Stimulated activated CD8-positive, alpha-beta memory T cell treated with anti-CD3 and anti-CD28 coated beads, Interleukin-4, amount 100 ng/mL, for 24 hours (primary cell): ENCODE measurements around the gene NUP210.
"Not testable (repeated sequence)": the region's sequence is repeated elsewhere in the genome, so short reads cannot be mapped to it uniquely, and the experiment has no call there.

ENCODE experiments used
- DNase-seq: peaks from one replicate; pipeline ENCODE4 v3.0.0-alpha.2; 2020; ENCODE audit warnings: low read depth

The NUP210 gene

GRCh38 chr3:13429631-13430291 lies 9.6 kb upstream of the NUP210 start:
- DNase-seq: no peak

DNA sequence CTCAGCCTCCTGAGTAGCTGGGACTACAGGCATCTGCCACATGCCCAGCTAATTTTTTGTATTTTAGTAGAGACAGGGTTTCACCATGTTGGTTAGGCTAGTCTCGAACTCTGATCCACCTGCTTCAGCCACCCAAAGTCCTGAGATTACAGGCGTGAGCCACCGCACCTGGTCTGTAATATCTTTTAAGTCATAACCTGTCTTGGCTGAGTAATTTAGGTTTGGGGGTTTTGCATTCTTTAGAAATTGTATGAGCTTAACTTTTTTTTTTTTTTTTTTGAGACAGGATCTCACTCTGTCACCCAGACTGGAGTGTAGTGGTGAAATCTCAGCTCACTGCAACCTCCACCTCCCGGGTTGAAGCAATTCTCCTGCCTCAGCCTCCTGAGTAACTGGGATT lies 8.6 kb upstream of the NUP210 start:
- DNase-seq: not testable (repeated sequence)

- no peak for DNase-seq
These were observed 7.8 kb upstream of the NUP210 start for GRCh38 chr3:13427662-13428603.

- DNase-seq: no peak
These were observed 6.5 kb upstream of the NUP210 start for GRCh38 chr3:13426591-13426990.

- no peak for DNase-seq
These were observed 5.6 kb upstream of the NUP210 start for GRCh38 chr3:13425689-13426088.

- DNase-seq: no peak
These were observed 4.9 kb upstream of the NUP210 start for GRCh38 chr3:13424865-13425617.

DNA sequence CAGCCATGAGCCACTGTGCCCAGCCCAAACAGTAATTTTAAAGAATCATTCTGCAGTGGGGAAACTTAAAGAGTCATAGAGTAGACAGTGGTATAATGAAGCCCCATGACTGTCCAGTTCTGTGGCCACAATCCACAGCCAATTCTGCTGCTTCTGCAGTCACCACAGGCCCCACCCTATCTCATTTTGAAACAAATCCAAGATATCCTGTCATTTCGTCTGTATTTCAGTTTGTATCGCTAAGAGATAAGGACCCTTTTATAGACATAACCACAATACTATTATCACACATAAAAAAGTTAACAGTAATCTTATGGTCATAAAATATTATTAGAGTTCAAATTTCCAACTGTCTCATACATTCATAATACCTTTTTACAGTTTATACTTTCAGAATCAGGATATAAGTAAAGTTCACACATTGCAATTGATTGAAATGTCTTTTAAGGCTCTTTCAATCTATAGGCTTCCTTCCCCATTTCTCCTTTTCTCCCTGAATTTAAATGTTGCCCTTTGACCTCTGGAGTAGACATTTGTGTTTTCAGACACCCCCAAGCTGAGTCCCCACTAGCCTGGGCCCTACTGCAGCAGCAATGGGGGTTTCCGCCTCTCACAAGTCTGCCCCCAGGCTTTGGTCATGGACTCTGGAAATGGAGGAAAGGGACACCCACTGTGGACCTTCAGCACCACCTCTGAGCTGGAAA lies 4.2 kb upstream of the NUP210 start:
- DNase-seq: no peak

- peak; percentile 49 for DNase-seq
These were observed 976 bp upstream of the NUP210 start for GRCh38 chr3:13420831-13421765.

DNA sequence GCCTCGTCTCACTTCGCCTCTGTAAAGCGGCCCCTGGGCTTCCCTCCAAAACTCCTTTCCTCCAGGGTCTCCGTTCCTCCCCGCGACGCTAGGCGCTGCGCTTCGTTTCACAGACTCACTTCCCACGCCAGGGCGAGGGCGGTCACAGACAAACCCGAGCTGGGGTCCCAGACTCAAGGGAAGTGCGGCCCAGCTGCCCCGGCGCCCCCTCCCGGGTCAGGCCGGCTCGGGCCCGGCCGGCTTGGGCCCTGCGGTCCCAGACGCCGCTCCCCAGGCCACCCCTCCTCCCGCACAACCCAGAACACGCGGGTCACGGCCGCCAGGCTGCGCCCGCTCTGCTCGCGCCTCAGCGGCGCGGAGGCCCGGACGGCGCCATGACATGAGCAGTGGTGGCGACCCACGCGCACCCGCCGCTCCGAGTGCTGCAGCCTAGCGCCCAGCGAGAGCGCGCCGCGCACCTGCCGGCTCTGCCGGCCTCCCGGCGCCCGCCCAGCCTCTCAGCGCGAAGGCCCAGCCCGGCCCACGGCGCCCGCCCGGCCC lies 547 bp downstream of the NUP210 start:
- peak; percentile 43 for DNase-seq

GRCh38 chr3:13417166-13417947 lies 2.8 kb downstream of the NUP210 start:
- no peak for DNase-seq

- no peak for DNase-seq
These were observed 3.9 kb downstream of the NUP210 start for GRCh38 chr3:13415997-13416793.

DNA sequence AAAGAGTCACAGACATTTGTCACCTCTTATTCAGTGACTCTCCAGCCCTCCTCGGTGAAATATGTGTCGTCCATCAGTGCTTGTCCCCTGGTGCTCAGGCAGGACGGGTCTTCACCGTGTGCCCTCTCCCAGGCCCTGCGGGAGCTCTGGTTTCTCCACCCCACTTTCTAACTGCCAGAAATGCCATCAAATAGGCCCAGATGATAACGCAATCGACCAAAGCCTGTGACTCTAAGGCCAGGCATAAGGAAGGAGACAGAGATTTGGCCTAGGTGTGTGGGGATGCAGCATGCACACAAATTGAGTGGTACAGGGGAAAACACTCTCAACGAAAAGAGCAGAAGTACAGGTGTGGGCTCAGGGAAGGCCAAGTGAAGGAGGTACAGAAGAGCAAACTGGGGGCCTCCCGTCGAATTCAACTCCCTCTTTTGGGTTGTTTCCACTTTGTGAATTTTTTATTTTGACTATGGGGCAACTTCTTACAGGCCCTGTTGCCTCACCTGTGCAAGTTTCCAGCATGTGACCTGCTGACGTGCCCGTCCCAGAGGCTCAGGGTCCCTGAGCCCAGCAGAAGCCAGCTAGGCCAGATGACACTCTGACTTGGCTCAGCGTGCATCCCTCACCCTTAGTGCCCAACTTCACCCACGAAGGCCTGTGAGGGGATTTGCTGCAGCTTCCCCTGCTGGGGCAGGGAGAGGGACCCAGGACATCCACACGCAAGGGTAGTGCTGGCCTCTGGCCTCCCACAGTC lies 4.7 kb downstream of the NUP210 start:
- no peak for DNase-seq

- DNase-seq: peak; percentile 55
These were observed 5.9 kb downstream of the NUP210 start for GRCh38 chr3:13414040-13414729.

DNA sequence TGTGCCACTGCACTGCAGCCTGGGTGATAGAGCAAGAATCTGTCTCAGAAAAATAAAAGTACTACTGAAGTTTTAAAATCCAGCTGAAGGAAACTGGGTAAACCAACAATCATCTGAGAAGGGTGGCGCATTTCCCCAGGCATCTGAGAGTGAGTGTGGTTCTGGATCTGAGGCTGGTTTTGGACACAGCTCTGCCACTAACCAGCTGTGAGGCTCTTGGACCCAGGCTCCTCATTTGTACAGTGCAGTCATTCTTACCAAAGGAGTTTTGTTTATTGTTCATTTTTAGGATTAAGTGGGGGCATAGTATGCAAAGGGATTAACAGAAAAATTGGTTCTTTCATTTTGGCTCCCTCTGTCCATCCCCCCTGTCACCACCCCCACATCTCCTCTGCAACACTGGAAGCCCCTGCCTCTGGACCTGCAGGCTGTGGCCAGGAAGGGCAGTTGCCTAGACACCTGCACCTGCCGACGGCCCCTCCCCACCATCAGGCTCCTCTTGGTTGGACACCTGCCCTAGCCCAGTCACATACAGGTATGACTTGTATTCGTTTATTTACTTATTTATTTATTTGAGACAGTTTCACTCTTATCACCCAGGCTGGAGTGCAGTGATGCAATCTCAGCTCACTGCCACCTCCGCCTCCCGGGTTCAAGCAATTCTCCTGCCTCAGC lies 8.8 kb downstream of the NUP210 start:
- DNase-seq: no peak

- no peak for DNase-seq
These were observed 11.2 kb downstream of the NUP210 start for GRCh38 chr3:13408890-13409289.

- no peak for DNase-seq
These were observed 12.2 kb downstream of the NUP210 start for GRCh38 chr3:13407926-13408325.

- no peak for DNase-seq
These were observed 12.6 kb downstream of the NUP210 start for GRCh38 chr3:13407475-13407874.
